NCI-H2227 (cell line): ENCODE results near the gene FAM118B.

Source experiments
- DNase-seq: peaks from one replicate; lab custom pipeline; 2025; ENCODE audit not compliant: unreplicated experiment; lab: John Stamatoyannopoulos, UW

Gene FAM118B

DNA sequence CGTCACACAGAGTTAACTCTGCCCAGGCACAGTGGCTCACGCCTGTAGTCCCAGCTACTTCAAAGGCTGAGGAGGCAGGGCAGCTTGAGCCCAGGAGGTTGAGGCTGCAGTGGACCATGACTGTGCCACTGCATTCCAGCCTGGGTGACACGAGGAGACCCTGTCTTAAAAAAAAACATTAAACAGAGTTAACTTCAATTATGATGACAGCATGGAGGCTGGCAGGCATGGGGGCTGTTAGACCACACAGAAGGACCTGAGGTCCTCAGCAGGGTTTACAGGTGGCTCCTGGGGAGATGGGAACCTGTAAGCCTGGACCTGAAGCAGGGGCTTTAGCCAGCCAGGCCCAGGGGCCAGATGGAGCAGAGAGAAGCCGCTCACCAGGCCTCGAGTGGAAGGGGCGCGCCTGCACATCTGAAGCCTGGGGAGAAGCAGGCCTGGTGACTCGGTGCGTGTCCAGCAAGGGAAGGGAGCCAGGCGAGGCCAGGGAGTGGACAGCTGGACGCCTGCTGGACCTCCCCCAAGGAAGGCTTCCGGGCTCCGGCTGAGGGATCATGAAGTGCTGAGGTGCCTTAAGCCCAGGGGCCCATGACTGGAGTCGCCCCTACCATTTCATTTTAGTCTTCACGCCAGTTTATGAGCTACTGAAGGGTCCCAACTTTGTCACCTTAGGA is 25.4 kb upstream of the FAM118B start:
- DNase-seq = no peak

GRCh38 chr11:126186708-126187529 is 24.7 kb upstream of the FAM118B start:
- peak; percentile 9 for DNase-seq

GRCh38 chr11:126188332-126189108 is 23.1 kb upstream of the FAM118B start:
- no peak for DNase-seq

- no peak for DNase-seq
Measured at GRCh38 chr11:126189109-126189929, 22.3 kb upstream of the FAM118B start.

- DNase-seq = no peak
Measured at GRCh38 chr11:126190792-126191191, 20.8 kb upstream of the FAM118B start.

DNA sequence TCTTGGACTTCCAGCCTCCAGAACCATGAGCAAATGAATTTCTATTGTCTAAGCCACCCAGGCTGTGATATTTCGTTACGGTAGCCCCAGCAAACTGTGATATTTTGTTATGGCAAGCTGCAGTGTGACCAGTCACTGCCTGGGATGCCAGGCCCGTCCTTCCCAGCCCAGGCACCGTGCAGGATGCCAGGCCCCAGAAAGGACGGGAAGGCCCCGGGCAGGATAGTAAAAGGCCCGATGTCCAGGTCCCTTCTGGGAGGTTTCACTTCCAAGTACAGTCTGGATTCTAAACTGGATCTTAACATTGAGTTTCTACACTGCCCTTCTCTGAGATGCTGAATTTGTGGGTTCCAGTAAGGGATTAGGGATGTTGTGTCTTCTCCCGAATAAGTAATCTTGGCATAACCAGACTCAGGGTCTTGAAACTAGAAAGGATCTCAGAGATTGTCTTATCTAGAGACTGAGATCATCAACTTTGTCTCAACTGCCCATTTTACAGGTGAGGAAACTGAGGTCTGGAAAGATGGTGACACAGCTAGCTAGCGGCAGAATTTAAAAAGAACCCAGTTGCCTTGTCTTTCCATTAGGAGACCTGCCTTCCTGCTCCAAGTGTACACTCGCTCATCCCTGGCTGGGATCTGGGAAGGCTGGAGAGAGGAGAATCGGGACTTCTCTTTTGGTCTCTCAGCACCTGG is 20.1 kb upstream of the FAM118B start:
- no peak for DNase-seq

DNA sequence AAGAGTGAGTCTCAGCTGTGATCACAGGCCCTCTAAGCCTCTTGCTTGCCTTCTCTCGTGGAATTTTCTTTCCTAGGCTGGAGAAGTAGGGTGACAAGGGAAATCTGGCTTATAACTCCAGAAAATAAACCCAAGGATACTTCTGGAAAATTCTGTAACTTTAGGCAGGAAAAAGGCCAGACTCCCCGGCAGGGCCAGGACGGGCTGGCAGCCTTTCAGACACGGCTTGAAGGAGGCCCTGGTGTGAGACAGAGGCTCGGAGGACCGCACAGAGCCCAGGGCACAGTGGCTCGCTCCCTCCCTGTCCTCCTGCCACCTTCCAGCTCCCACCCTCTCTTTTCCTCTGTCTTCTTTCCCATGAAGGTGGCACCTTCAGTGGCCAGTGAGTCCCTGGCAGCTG is 19.2 kb upstream of the FAM118B start:
- no peak for DNase-seq

DNA sequence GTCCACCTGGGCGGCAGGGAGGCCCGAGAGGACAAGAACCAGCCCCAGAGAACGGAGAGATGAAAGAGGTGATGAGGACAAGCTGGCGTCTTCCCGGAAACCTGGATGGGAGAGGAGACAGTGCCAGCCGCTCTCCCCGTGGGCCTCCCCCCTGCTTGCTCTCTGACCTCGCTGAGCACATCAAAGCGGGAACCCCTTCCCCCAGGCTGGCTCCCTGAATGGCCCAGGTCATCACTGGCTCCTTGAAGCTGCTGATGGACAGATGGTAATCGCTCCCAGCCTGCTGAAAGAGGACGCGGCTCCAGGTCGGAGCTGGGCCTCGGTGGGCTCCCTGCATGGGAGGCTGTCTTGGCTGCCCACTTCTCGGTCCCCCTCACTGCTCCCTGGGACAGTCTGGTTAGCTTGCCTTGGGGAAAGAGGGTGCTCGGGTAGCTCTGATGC is 18.5 kb upstream of the FAM118B start:
- no peak for DNase-seq

DNA sequence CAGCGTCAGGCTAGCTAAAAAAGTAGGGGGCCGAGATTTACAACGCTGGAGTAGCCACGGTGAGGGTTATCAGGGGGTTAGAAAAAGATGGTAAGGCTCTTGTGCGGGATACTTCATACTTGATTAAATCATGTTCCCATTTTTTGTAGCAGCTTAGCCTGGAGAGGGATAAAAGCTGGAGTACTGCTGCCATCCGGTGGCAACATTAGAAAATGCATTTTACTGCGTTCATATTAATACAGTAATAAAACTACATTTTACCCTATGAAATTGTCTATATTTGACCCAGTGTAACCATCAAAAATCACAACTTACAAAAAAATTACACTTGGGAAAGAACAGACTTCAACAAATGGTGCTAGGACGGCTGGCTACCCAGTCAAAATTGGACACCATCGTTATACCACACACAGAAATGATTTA is 17.4 kb upstream of the FAM118B start:
- DNase-seq = peak; percentile 52

DNA sequence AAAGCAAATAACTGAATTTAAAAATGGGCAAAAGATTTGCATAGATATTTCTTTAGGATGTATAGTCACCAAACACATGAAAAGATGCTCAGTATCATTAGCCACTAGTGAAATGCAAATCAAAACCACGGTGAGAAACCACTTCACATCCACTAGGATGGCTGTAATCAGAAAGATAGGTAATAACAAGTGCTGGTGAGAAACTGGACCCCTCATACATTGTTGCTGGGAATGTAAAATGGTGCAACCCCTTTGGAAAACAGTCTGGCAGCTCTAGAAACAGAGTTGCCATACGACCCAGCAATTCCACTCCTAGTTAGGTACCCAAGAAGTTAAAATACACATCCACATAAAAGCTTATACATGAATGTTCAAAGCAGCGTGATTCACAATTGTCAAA is 16.5 kb upstream of the FAM118B start:
- no peak for DNase-seq

DNA sequence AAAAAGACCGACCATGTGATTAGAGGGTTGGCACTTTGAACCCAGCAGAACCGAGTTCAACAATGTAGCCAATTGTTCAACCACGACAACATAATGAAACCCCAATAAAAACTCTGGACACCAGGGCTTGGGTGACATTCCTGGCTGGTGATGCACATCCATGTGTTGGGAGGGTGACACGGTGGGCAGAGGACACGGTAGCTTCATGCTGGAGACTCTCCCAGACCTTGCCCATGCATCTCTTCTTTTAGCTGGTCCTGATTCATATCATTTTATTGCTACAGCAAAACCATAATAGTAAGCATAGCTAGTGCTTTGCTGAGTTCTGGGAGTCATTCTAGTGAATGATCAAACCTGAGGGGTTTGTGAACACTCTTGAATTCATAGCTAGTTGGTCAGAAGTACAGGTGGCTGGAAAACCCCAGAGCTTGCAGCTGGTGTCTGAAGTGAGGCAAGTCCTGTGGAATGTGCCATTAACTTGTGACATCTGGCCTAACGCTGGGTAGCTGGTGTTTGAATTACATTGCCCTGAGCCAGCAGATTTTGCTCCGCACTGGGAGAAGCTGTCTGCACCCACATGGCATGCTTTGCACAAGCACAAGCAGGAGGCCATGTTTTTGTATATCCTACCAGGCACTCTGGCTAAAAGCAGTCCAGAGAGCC is 14.2 kb upstream of the FAM118B start:
- DNase-seq = no peak

DNA sequence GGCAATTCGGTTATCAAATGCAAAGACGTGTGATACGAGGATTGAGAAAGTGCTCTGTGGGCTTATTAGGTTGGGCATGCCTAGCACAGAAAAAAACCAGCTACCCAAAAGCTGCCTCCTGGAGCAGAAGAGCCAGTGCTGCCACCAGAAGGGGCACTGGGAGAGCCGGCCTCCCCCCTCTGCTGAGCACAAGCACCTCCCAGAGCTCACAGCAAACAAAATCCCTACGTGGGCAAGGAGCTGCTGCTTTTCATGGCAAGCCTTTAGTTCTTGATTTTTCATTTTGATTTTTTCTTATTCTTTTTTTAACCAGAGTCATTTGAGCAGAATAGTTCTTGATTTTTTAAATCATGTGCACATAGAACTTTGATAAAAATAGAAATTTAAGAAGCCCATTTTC is 12.9 kb upstream of the FAM118B start:
- no peak for DNase-seq

- no peak for DNase-seq
Measured at GRCh38 chr11:126202646-126203359, 8.8 kb upstream of the FAM118B start.

- no peak for DNase-seq
Measured at GRCh38 chr11:126205359-126205758, 6.2 kb upstream of the FAM118B start.

DNA sequence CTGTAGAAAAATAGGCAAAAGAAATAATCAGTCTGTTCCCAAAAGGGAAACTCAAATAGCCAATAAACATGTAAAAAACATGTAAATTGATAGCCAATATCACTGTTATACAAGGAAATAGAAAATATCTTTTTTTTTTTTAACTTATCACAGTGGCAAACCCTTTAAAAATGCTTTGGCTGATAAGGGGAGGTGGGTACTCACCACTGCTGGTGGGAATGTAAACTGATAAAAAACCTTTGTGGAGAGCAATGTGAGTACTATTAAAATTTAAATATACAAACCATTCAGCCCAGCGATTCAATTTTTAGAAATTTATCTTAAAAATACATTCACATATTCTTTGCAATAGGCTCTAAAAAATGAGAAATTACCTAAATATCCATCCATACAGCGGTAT is 3.7 kb upstream of the FAM118B start:
- no peak for DNase-seq

DNA sequence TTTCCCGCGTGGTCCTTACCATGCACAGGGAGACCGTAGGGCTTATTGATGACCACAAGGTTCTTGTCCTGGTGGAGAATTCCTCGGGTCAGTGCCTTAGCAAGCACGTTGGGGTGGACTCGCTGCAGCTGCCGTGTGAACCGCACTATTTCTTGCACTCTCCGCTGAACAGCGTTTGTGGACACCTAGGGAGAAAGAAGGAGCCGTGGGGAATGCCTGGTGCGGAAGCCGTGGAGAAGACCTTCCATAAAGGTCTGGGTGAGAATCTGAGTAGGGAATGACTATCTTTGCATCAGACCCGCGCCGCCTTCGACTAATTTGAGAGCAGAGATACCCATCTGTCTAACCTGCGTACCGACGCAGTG is 729 bp upstream of the FAM118B start:
- no peak for DNase-seq

DNA sequence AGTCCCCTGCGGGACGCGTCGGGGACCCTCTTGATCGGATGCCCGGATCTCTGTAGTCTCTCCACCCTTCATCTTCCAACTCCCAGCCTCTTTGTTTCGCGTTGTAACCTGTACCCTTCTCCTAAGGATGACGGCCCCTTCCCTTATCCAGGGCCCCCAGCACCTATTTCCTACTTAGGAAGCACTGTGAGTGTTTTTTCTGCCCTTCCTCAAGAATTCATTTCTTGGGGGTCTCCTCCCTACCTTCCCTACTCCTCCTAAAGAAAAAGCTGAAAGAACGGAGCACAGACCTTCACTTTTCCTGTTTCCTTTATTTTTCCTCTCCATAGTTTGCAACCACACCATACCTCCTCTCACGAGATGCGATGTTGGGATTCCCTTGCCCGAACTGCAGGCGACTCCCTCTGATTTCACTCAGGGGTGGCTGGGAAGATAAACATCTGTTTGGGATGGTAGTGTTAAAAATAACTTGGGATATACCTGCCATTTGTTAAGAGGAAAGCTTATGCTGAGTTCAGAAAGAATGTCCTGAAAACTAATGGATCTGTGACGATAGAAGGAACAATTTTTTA is 593 bp downstream of the FAM118B start:
- DNase-seq = no peak

- DNase-seq = no peak
Measured at GRCh38 chr11:126214441-126214840, 2.9 kb downstream of the FAM118B start.

GRCh38 chr11:126214841-126215240 is 3.3 kb downstream of the FAM118B start:
- no peak for DNase-seq
